Lung (tissue), 16 donors: Measurements from ENCODE around the gene FLNB. TPM values are rescaled to one million over a fixed set of nuclear protein-coding genes. Genes with fewer than 3 reads are reported as not detected.

Source experiments
- ATAC-seq: fragments of 200-7000 bp; cut with Tn5 transposase; one replicate; pipeline ENCODE4 v1.9.1; 2020; ENCODE audit warnings: moderate number of reproducible peaks; ENCODE audit not compliant: insufficient read depth, low FRiP score
- DNase-seq, 3 donors: peaks; one replicate each; pipeline ENCODE4 v3.0.0-alpha.2; 2013 to 2017
- H3K27ac ChIP-seq, 2 donors: one replicate each; pipeline ENCODE4 v1.5.1; 2013; ENCODE audit warnings: mild to moderate bottlenecking in 2 of 2, moderate library complexity in 2 of 2, control low read depth in 1 of 2, inconsistent platforms in 1 of 2, low read depth in 1 of 2, low read length in 1 of 2
- H3K27me3 ChIP-seq, 3 donors: one replicate each; pipeline ENCODE4 v1.5.1; 2013; ENCODE audit warnings: low read length in 2 of 3; ENCODE audit not compliant: control insufficient read depth in 3 of 3, insufficient read depth in 3 of 3
- H3K36me3 ChIP-seq, 4 donors: one replicate each; pipeline ENCODE4 v1.5.1; 2013; ENCODE audit warnings: low read length in 4 of 4, mild to moderate bottlenecking in 1 of 4, moderate library complexity in 1 of 4; ENCODE audit not compliant: control insufficient read depth in 4 of 4, insufficient read depth in 4 of 4
- H3K4me1 ChIP-seq, 5 donors: one replicate each; pipeline ENCODE4 v1.5.1; 2013; ENCODE audit warnings: low read length in 5 of 5, mild to moderate bottlenecking in 2 of 5, moderate library complexity in 1 of 5; ENCODE audit not compliant: control insufficient read depth in 5 of 5, insufficient read depth in 5 of 5
- H3K4me3 ChIP-seq: one replicate; pipeline ENCODE4 v1.5.1; 2013; ENCODE audit warnings: mild to moderate bottlenecking, control low read depth, moderate library complexity
- H3K9ac ChIP-seq, 2 donors: one replicate each; pipeline ENCODE4 v1.5.1; 2013; ENCODE audit warnings: low read length in 2 of 2, control low read depth in 1 of 2; ENCODE audit not compliant: insufficient read depth in 1 of 2
- H3K9me3 ChIP-seq, 4 donors: one replicate each; pipeline ENCODE4 v1.5.1; 2013; ENCODE audit warnings: low read length in 3 of 4, mild to moderate bottlenecking in 1 of 4, moderate library complexity in 1 of 4; ENCODE audit not compliant: control insufficient read depth in 4 of 4, insufficient read depth in 3 of 4
- WGBS, 2 donors: extraction: QIAGEN DNeasy Blood & Tissue Kit; methylation state at CpG; one replicate each; pipeline ENCODE4 v1.1.7; 2013; 5-methylcytosine and 5-hydroxymethylcytosine counted together
- long read RNA-seq, 5 donors: transcript quantifications; one replicate each; lab custom pipeline, GENCODE V29; 2026
- polyA plus RNA-seq, 2 donors: library from polyadenylated mRNA; stranded (reverse); fragments of 200-250 nt; gene quantifications; one replicate each; pipeline ENCODE4 v1.2.1, GENCODE V29; 2013
- total RNA-seq, 2 donors: library from RNA; depleted of rRNA in 1 of 2; stranded (reverse); fragments of >200 nt in 1 of 2; gene quantifications; one replicate each; pipeline ENCODE4 v1.2.1, GENCODE V29; 2014 to 2021
- TF ChIP-seq, protein P1 (sequence below): IDR thresholded peaks from 2 replicates; pipeline ENCODE4 v1.5.1; 2012; ENCODE audit warnings: mild to moderate bottlenecking; ENCODE audit errors: control extremely low read depth, extremely low read depth
- donor health status: control.
- donor health status: control.
- donor health status: Bipolar disorder and iron deficiency.
- donor health status: healthy.
- donor health status: DM: yes; HTN: yes; CAD: no.

FLNB gene, protein sequence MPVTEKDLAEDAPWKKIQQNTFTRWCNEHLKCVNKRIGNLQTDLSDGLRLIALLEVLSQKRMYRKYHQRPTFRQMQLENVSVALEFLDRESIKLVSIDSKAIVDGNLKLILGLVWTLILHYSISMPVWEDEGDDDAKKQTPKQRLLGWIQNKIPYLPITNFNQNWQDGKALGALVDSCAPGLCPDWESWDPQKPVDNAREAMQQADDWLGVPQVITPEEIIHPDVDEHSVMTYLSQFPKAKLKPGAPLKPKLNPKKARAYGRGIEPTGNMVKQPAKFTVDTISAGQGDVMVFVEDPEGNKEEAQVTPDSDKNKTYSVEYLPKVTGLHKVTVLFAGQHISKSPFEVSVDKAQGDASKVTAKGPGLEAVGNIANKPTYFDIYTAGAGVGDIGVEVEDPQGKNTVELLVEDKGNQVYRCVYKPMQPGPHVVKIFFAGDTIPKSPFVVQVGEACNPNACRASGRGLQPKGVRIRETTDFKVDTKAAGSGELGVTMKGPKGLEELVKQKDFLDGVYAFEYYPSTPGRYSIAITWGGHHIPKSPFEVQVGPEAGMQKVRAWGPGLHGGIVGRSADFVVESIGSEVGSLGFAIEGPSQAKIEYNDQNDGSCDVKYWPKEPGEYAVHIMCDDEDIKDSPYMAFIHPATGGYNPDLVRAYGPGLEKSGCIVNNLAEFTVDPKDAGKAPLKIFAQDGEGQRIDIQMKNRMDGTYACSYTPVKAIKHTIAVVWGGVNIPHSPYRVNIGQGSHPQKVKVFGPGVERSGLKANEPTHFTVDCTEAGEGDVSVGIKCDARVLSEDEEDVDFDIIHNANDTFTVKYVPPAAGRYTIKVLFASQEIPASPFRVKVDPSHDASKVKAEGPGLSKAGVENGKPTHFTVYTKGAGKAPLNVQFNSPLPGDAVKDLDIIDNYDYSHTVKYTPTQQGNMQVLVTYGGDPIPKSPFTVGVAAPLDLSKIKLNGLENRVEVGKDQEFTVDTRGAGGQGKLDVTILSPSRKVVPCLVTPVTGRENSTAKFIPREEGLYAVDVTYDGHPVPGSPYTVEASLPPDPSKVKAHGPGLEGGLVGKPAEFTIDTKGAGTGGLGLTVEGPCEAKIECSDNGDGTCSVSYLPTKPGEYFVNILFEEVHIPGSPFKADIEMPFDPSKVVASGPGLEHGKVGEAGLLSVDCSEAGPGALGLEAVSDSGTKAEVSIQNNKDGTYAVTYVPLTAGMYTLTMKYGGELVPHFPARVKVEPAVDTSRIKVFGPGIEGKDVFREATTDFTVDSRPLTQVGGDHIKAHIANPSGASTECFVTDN (N-terminal part only)
- total RNA-seq, result 100 to 1,000 TPM; 115 to 122 TPM
- 10 to 100 TPM; 32.4 to 72.2 TPM for polyA plus RNA-seq
- long read RNA-seq, donor 1, result 0 reads
- long read RNA-seq, donor 2, result 0 reads
- long read RNA-seq, donor 3, partial matches to known transcripts, result 29 of 29 reads
- long read RNA-seq, donor 3, other reads (novel, unspliced or antisense), result 0 of 29 reads
- long read RNA-seq, donor 4, result 0 reads
- long read RNA-seq, donor 5, full-length matches to known transcripts, result 1 of 1 reads
- long read RNA-seq, donor 5, partial matches to known transcripts, result 0 of 1 reads
- long read RNA-seq, donor 5, other reads (novel, unspliced or antisense), result 0 of 1 reads

DNA sequence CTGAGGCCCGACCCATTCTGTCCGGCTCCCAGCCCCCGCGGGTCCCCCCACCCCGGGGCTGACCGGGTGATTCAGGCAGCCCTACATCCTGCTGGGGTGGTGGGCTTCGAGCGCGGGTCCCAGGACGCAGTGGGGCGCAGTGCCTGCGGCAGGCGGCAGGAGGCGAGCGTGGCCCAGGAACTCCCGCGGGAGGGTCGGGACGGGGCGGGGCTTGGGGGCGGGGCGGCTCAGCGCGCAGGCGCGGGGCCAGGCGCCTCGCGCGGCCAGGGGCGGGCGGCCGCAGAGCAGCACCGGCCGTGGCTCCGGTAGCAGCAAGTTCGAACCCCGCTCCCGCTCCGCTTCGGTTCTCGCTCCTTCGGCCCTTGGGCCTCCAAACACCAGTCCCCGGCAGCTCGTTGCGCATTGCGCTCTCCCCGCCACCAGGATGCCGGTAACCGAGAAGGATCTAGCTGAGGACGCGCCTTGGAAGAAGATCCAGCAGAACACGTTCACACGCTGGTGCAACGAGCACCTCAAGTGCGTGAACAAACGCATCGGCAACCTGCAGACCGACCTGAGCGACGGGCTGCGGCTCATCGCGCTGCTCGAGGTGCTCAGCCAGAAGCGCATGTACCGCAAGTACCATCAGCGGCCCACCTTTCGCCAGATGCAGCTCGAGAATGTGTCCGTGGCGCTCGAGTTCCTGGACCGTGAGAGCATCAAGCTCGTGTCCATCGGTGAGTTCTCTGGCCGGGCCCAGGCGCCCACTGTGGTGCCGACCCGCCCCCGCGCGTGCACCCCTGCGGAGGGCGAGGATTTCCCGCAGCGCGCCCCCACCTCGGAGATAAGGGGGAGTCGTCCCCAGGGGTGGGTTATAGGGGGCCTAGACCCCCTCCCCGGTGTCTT lies at the start of gene FLNB:
Gene FLNB, plus strand, starts transcription at position 282 of the 885 bp plus-strand sequence. Its CDS starts 143 bp downstream, at position 425.
- TF ChIP-seq, protein P1, sequence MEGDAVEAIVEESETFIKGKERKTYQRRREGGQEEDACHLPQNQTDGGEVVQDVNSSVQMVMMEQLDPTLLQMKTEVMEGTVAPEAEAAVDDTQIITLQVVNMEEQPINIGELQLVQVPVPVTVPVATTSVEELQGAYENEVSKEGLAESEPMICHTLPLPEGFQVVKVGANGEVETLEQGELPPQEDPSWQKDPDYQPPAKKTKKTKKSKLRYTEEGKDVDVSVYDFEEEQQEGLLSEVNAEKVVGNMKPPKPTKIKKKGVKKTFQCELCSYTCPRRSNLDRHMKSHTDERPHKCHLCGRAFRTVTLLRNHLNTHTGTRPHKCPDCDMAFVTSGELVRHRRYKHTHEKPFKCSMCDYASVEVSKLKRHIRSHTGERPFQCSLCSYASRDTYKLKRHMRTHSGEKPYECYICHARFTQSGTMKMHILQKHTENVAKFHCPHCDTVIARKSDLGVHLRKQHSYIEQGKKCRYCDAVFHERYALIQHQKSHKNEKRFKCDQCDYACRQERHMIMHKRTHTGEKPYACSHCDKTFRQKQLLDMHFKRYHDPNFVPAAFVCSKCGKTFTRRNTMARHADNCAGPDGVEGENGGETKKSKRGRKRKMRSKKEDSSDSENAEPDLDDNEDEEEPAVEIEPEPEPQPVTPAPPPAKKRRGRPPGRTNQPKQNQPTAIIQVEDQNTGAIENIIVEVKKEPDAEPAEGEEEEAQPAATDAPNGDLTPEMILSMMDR, result peak; percentile 54
- Histone ChIP-seq H3K27ac (peak within 1 kb of the TSS; percentile 47 to 78), H3K36me3 (no peaks in the 10 kb centered on the region), H3K9me3 (no peaks in the 10 kb centered on the region), H3K4me3 (peak within 1 kb of the TSS; percentile 88), H3K27me3 (no peaks in the 10 kb centered on the region), H3K9ac (peak within 1 kb of the TSS; percentile 55 to 88), H3K4me1 (peaks cover 0 to 16% (median 9%) of the 10 kb centered on the region in 5 donors)
- 1% methylated on average over 75 to 91 of the region's 91 CpGs for WGBS, 2 donors
- DNase-seq, result peak; percentile 78 to 89 (median 82)
- ATAC-seq, result peak; percentile 89

DNA sequence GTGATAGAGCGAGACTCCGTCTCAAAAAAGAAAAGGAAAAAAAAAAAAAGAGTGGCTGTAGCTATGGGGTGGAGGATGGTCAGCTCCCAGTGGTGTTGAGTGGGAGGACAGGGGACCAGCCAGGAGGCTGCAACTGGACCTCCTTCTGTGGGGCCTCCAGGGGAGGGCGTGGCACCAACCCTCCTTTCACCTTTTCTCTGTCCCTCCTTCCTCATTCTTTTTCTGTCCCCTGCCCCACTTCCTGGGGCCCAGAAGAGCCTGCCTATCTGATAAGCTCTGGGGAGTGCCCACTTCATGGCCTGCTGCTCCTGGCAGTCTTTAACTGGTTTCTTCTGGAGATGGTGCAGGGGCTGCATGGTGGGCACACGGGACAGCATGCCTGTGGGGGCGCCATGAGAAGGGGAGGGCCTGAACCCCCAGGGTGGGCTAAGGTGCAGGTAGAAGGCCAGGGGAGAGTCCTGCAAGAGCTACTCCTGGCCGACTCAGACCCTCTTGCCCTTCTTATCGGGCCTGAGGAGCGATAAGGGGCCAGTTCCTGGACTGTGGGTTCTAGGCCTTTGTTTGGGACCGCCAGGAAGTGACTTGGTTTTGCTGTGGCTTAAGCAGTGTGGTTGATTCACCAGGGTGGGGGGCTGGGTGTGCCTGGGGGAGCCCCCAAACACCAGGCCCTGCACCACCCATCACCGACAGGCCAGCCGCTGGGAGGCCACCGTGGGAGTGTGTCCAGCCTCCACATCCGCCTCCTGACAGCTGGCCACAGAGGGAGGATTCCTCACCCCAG lies 49.4 kb upstream of the FLNB start:
- peak; percentile 32 for ATAC-seq
- H3K4me1 ChIP-seq, result peaks cover 0 to 18% (median 3%) of the 10 kb centered on the region in 5 donors
- no peak overlapping the region for H3K9ac ChIP-seq
- H3K27ac ChIP-seq, result peak overlapping the region in 1 of 2 donors; percentile 64
- no peak for DNase-seq
- no peaks in the 10 kb centered on the region for H3K36me3 ChIP-seq
- no peaks in the 10 kb centered on the region for H3K27me3 ChIP-seq
- WGBS, 2 donors, result 57 to 66% methylated on average over 13 of the region's 13 CpGs
- TF ChIP-seq, protein P1, result no peak
- no peak overlapping the region for H3K4me3 ChIP-seq
- no peaks in the 10 kb centered on the region for H3K9me3 ChIP-seq
